Adipocyte (in vitro differentiated cells): ENCODE measurements around the gene YBEY.
A peak's percentile ranks its signal among the peaks of the same experiment; 100 is the strongest.
"Not testable (repeated sequence)": the region's sequence is repeated elsewhere in the genome, so short reads cannot be mapped to it uniquely, and the experiment has no call there.

Experiments used
- DNase-seq: peaks from one replicate; pipeline ENCODE4 v3.0.0-alpha.2; 2015; ENCODE audit warnings: low read depth
- H3K27me3 ChIP-seq: replicated peaks from 2 replicates; pipeline ENCODE4 v1.7.0; 2013; ENCODE audit warnings: mild to moderate bottlenecking, low read length, moderate library complexity; ENCODE audit not compliant: control insufficient read depth, insufficient read depth
- H3K36me3 ChIP-seq: 2 replicates; pipeline ENCODE4 v1.7.0; 2013; ENCODE audit warnings: low read length, mild to moderate bottlenecking, moderate library complexity; ENCODE audit not compliant: control insufficient read depth, insufficient read depth, severe bottlenecking
- H3K4me1 ChIP-seq: 2 replicates; pipeline ENCODE4 v1.7.0; 2013; ENCODE audit warnings: mild to moderate bottlenecking, low read length, moderate library complexity; ENCODE audit not compliant: control insufficient read depth, insufficient read depth
- H3K4me3 ChIP-seq: 2 replicates; pipeline ENCODE4 v1.7.0; 2013; ENCODE audit warnings: mild to moderate bottlenecking, low read length, moderate library complexity
- H3K9ac ChIP-seq: 2 replicates; pipeline ENCODE4 v1.7.0; 2013; ENCODE audit warnings: mild to moderate bottlenecking, low read length, moderate library complexity
- H3K9me3 ChIP-seq: 2 replicates; pipeline ENCODE4 v1.7.0; 2013; ENCODE audit warnings: mild to moderate bottlenecking, low read length, moderate library complexity; ENCODE audit not compliant: control insufficient read depth

Gene YBEY

DNA sequence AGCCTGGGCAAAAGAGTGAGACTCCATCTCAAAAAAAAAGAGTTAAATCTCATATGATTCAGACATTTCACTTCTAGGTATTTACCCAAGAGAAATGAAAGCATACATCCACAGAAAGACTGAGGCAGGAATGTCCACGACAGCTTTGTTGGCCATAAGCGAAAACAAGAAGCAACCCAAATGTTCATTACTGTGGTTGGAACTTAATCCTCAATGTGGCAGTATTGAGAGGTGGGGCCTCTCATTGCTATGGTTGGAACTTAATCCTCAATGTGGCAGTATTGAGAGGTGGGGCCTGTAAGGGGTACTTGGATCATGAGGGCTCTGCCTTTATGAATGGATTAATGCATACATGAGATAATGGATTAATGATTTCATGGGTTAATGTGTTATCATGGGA is 22.3 kb downstream of the YBEY start:
- Histone ChIP-seq H3K4me1 (no peaks in the 10 kb centered on the region), H3K9me3 (no peaks in the 10 kb centered on the region), H3K4me3 (no peak overlapping the region), H3K27me3 (no peaks in the 10 kb centered on the region), H3K9ac (no peak overlapping the region), H3K36me3 (no peaks in the 10 kb centered on the region)
- no peak for DNase-seq

DNA sequence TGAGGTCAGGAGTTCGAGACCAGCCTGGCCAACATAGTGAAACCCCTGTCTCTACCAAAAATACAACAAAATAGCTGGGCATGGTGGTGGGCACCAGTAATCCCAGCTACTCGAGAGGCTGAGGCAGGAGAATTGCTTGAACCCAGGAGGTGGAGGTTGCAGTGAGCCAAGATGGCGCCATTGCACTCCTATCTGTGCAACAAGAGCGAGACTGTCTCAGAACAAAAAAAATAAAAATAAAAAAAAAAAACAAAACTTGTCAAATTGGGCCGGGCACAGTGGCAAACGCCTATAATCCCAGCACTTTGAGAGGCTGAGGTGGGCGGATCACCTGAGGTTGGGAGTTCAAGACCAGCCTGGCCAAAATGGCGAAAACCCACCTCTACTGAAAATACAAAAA is 24.1 kb downstream of the YBEY start:
- H3K4me1 ChIP-seq, H3K4me3 ChIP-seq, DNase-seq, H3K9me3 ChIP-seq, H3K36me3 ChIP-seq, H3K9ac ChIP-seq, H3K27me3 ChIP-seq: not testable (repeated sequence)

DNA sequence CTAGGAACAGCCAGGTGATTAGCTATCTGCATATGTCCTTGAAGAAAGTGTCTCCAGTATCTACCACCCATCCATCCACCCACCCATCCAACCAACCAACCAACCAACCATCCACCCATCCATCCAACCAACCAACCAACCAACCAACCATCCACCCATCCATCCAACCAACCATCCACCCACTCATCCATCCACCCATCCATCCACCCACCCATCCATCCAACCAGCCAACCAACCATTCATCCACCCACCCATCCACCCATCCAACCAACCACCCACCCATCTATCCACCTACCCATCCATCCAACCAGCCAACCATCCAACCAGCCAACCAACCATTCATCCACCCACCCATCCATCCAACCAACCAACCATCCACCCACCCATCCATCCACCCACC is 25.4 kb downstream of the YBEY start:
- Histone ChIP-seq H3K4me3 (no peak overlapping the region), H3K9ac (no peak overlapping the region), H3K9me3 (no peaks in the 10 kb centered on the region), H3K27me3 (no peaks in the 10 kb centered on the region), H3K4me1 (no peaks in the 10 kb centered on the region), H3K36me3 (no peaks in the 10 kb centered on the region)
- DNase-seq = no peak

DNA sequence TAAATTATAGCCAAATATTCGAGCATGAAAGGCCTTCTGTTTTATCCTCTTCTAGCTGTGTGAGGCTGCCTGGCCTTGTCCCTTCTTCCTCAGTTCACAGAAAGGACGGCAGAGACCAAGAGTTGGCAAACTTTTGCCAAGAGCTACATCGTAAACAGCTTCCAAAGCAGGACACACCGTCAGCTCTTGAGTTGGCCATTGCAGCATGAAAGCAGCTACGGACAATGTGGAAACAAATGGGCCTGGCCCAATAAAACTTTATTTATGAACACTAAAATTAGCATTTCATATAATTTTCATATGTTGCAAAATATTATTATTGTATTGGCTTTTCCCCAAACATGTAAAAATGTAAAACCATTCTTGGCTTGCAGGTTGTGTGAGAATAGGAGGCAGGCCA is 26.8 kb downstream of the YBEY start:
- Histone ChIP-seq H3K27me3 (no peaks in the 10 kb centered on the region), H3K36me3 (no peaks in the 10 kb centered on the region), H3K4me1 (no peaks in the 10 kb centered on the region), H3K9me3 (no peaks in the 10 kb centered on the region), H3K9ac (no peak overlapping the region), H3K4me3 (no peak overlapping the region)
- no peak for DNase-seq

DNA sequence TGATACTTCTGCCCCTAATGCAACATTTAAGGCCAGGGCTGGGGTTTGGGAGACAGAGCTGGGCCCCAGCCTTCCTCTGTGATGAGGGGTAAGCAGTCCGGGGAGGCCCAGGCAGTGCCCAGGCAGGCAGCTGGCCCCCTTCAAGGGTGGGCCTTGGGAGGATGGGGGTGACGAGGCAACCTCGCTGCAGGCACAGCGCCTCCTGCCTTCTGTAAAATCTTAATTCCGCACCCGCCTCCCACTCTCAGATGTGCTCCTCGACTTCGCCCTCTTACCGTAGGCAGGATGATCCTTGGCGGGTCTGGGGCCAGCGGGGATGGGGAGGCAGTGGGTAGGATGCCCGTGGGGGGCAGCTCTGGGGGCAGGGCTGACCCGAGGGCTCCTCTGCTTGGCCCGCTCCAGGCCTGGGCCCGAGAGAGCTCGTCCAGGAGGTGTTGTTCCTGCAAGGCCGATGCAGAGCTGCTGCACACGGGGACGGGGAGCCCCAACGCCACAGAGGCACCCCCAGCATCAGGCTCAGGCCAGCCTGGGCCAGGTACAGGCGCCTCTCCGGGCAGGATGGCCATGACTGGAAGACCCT is 28.4 kb downstream of the YBEY start:
- H3K4me3 ChIP-seq = no peak overlapping the region
- H3K9me3 ChIP-seq = no peaks in the 10 kb centered on the region
- H3K36me3 ChIP-seq = no peaks in the 10 kb centered on the region
- no peaks in the 10 kb centered on the region for H3K4me1 ChIP-seq
- no peak overlapping the region for H3K9ac ChIP-seq
- no peak for DNase-seq
- no peaks in the 10 kb centered on the region for H3K27me3 ChIP-seq

DNA sequence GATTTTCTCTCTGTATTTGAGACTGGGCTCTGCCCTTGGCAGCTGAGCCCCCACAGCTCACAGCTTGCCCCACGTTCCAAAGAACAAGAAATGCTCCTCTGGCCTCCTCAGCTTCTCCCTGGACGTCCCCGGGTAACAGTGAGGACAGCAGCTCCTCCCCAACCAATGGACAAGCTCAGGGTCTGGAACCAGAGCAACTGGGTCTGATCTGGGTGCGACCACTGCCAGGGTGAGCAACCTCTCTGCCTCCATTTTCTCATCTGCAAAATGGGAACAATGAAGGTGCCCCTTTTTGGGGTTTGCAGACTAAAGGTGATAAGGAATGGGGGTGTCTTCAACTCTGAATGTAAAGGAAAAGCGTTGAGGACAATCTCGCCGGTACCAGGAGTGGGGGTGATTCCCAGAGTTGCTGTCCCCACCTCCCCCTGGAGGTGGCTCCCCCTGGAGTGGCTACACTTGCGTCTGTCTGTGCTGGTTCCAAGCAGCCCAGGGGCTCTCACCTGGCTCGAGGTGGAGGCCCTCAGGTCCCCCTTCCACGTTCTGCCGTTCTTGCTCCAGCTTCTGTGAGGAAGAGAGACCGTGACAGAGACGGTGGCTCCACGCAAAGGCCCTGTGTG is 30.7 kb downstream of the YBEY start:
- no peak for DNase-seq
- Histone ChIP-seq H3K4me3 (no peak overlapping the region), H3K27me3 (no peaks in the 10 kb centered on the region), H3K36me3 (no peaks in the 10 kb centered on the region), H3K9ac (no peak overlapping the region), H3K4me1 (no peaks in the 10 kb centered on the region), H3K9me3 (no peaks in the 10 kb centered on the region)

DNA sequence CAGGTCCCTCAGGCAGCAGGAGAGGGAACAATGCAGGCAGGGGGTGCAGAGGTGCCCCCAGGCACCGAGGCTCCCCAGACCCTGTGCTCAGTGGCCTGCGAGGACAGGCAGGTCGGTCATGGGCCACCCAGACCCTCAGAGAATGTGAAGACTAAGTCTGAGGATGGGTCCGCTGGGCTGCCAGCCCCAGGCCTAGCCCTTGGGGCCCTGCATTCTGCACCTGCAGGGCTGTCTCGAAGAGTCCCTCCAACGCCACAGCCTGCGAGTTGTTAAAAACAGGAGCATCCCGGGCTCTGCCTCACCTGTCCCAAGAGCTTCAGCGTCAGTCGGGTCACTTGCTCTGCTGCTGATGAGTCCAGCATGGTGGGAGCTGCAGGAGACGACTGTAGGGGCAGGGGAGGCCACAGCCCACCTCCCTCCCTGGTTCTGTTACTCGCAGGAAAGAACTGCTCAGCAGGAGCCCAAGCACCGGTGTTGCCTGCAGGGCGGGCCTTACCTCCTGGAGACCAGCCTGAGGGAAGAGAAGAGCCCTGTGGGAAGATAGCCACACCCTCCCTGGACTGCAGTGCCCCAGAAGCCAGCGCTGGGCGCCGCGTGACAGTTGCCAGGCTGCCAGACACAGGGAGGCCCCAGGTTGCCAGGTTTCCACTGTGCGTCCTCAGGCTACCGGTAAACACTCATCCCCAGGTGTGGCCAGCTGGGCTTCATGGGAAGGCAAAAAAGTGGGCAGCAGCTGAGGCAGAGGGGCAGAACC is 31.7 kb downstream of the YBEY start:
- Histone ChIP-seq H3K9me3 (no peaks in the 10 kb centered on the region), H3K4me1 (peaks cover 9% of the 10 kb centered on the region), H3K36me3 (no peaks in the 10 kb centered on the region), H3K9ac (no peak overlapping the region), H3K4me3 (no peak overlapping the region), H3K27me3 (no peaks in the 10 kb centered on the region)
- DNase-seq = no peak

DNA sequence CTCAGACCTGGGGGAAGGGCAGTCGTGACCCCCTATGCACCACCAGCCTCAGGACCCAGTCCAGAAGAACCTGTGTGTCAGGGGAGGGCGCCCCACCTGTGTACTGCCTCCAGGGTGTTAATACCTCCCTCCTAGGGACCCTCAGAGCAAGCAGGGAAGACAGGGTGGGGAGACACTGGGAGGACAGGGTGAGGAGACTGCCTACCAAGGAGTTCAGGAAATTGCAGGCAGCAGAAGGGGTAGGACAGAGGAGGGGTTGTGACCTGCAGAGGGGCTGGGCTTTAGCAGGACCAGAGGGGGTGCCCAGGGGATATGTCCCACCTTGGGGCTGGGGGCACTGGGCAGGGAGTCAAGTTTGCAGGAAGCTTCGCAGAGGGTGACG is 32.3 kb downstream of the YBEY start:
- DNase-seq = no peak
- H3K27me3 ChIP-seq = no peaks in the 10 kb centered on the region
- peaks cover 13% of the 10 kb centered on the region for H3K4me1 ChIP-seq
- no peaks in the 10 kb centered on the region for H3K36me3 ChIP-seq
- no peak overlapping the region for H3K4me3 ChIP-seq
- no peak overlapping the region for H3K9ac ChIP-seq
- H3K9me3 ChIP-seq = no peaks in the 10 kb centered on the region

DNA sequence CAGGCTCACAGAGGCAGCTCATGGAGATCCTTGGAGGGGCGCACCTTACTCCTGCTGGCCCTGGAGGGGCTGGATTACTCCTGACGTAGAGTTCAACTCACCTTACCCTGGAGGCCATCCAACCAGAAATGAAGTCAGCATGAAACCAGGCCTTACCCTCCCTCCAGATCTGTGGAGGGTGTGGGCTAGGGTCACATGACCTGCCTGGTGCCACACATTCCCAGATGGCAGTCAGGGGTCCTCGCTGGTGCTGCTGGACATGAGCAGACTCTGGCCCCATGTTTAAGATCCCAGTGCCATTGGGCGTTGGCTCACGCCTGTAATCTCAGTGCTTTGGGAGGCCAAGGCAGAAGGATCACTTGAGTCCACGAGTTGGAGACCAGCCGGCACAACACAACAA is 33.0 kb downstream of the YBEY start:
- no peak for DNase-seq
- Histone ChIP-seq H3K4me1 (peaks cover 13% of the 10 kb centered on the region), H3K9me3 (no peaks in the 10 kb centered on the region), H3K27me3 (no peaks in the 10 kb centered on the region), H3K36me3 (no peaks in the 10 kb centered on the region), H3K4me3 (no peak overlapping the region), H3K9ac (no peak overlapping the region)

DNA sequence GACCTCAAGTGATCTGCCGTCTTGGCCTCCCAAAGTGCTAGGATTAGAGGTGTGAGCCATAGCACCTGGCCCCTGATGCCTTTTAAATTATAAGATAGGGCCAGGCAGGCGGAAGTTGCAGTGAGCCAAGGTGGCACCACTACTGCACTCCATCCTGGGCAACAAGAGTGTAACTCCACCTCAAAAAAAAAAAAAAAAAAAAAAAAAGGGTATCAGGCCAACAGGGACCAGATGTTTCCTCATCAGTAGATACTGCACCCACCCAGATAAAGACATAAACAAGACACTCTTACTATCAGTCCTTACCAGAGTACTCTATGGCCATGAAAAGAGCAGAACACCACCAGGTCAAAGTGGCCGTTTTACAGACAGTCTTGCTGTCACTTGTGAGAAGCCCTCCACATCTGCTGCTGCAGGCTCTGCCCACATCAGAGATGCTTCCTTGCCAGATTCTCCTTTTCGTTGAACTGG is 34.2 kb downstream of the YBEY start:
- Histone ChIP-seq H3K4me1 (peaks cover 14% of the 10 kb centered on the region), H3K4me3 (no peak overlapping the region), H3K27me3 (no peaks in the 10 kb centered on the region), H3K9ac (no peak overlapping the region), H3K36me3 (no peaks in the 10 kb centered on the region), H3K9me3 (no peaks in the 10 kb centered on the region)
- no peak for DNase-seq

DNA sequence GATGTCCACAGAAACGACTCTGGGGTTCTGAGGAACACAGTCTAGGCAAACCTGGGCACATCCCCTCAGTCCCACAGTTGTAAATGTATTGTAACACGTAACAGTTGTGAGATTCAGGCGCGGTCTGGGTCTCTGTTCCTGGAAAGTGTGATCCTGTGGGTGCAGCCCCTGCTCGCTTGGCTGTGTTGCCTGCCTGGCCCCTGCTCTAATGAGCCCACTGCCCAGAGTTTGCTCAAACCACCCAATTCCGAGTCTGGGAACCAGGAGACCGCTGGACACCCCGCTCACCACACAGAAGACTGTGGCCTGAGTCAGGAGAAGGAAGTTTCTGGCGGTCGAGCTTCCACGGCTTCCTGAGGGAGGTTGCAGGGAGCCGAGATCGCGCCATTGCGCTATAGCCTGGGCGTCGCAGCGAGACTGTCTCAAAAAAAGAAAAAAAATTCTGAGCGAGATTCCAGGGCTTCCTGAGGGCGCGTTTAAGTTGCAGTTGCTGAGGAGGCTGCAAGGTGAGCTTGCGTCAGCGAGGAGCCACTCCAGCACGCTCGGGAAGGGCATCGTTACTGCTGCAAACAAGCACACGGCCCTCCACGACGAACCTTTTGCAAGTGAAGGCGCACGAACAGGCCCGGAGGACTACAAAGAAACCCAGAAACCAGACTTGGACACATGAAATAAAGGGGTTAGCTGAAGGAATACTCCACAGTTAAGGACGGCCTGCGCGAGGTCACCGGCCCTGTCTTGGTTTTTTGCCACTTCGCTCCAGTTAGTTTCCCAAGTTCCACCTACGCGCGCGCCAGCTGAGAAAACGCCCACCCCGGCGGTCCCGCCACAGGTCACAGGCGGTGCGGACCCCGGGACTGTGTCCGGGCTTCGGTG is 36.4 kb downstream of the YBEY start:
- peak; percentile 56 for DNase-seq
- peak overlapping the region; percentile 95 for H3K4me3 ChIP-seq
- no peaks in the 10 kb centered on the region for H3K27me3 ChIP-seq
- peak overlapping the region; percentile 86 for H3K9ac ChIP-seq
- no peaks in the 10 kb centered on the region for H3K9me3 ChIP-seq
- H3K36me3 ChIP-seq = peaks cover 4% of the 10 kb centered on the region
- peaks cover 24% of the 10 kb centered on the region for H3K4me1 ChIP-seq
